ENCODE results near the gene ANKMY1.
A peak's percentile ranks its signal among the peaks of the same experiment; 100 is the strongest.

Gene ANKMY1

GRCh38 chr2:240434728-240435456, 122.9 kb downstream of the ANKMY1 start:
- DNase-seq (ENCODE audit: low read depth), result peak; percentile 91

- DNase-seq (ENCODE audit: low read depth), result peak; percentile 95
Measured at GRCh38 chr2:240433973-240434727, 123.6 kb downstream of the ANKMY1 start.

GRCh38 chr2:240432820-240433801, 124.7 kb downstream of the ANKMY1 start:
- DNase-seq (ENCODE audit: low read depth), result no peak

GRCh38 chr2:240432430-240432819, 125.4 kb downstream of the ANKMY1 start:
- no peak for DNase-seq (ENCODE audit: low read depth)

- no peak for DNase-seq (ENCODE audit: low read depth)
Measured at GRCh38 chr2:240431661-240432424, 125.9 kb downstream of the ANKMY1 start.

- no peak for DNase-seq (ENCODE audit: low read depth)
Measured at GRCh38 chr2:240431271-240431660, 126.5 kb downstream of the ANKMY1 start.

GRCh38 chr2:240430595-240430994, 127.2 kb downstream of the ANKMY1 start:
- no peak for DNase-seq (ENCODE audit: low read depth)

- DNase-seq (ENCODE audit: low read depth), result no peak
Measured at GRCh38 chr2:240429872-240430491, 127.8 kb downstream of the ANKMY1 start.
